ENCODE measurements around the gene SPATA25.

The SPATA25 gene

DNA sequence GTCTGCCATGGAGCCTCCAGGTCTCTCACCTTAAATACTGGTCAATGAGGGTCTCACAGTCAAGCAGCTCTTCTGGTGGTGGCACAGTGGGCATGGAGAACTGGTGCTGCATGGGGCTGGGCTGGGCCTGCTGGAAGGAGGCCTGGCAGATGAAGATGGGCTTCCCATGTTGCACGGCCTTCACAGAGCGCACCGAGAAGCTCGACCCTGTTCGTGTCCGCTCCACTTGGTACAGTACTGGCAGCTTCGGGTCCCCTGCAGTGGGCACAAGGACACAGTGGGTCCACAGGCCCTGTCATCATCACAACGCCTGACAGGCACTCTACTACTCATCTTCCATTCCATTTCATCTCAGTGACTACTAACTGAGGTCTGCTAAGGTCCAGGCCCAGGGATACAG, 39.0 kb downstream of the SPATA25 start:
- H3K4me3 ChIP-seq (ENCODE audit: low read depth, low read length), result no peak overlapping the region
- TF ChIP-seq, protein P1, sequence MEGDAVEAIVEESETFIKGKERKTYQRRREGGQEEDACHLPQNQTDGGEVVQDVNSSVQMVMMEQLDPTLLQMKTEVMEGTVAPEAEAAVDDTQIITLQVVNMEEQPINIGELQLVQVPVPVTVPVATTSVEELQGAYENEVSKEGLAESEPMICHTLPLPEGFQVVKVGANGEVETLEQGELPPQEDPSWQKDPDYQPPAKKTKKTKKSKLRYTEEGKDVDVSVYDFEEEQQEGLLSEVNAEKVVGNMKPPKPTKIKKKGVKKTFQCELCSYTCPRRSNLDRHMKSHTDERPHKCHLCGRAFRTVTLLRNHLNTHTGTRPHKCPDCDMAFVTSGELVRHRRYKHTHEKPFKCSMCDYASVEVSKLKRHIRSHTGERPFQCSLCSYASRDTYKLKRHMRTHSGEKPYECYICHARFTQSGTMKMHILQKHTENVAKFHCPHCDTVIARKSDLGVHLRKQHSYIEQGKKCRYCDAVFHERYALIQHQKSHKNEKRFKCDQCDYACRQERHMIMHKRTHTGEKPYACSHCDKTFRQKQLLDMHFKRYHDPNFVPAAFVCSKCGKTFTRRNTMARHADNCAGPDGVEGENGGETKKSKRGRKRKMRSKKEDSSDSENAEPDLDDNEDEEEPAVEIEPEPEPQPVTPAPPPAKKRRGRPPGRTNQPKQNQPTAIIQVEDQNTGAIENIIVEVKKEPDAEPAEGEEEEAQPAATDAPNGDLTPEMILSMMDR (IDR thresholded peaks at IDR 0.05; ENCODE audit: low read depth, low read length), result no peak

DNA sequence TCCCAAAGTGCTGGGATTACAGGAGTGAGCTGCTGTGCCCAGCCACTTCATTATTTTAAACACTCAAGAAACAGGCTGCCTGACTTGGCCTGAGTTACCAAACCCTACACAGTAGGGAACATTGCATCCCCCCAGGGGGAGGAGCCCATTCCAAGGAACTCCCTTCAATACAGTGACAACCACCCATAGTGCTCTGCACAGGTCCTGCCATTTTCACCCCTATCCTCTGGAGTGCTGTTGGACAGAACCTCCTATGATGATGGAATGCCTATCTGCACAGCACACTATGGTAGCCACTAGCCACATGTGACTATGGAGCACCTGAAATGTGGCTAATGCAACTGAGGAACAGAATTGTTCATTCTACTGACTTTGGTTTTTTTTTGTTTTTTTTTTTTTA, 42.0 kb downstream of the SPATA25 start:
- no peak overlapping the region for H3K4me3 ChIP-seq (ENCODE audit: low read depth, low read length)
- TF ChIP-seq, protein P1 (IDR thresholded peaks at IDR 0.05; ENCODE audit: low read depth, low read length), result no peak

DNA sequence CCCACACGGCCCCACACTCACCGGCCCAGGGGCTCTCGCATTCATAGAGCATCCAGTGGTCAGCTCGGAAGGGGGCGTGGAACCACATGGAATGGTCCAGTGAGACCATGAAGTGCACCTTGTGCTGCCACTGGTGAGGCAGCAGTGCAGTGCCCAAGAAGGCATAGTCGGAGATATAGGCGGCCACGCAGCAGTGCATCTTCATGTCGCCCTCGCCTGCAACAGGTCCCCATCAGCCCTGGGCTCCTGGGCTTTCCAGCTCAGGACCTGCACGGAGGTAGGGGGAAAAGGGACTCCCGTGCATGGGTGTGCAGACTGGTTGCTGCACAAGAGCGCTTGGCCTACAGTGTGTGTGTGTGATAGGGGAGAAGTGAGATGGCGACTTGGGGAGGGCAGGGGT, 43.9 kb downstream of the SPATA25 start:
- TF ChIP-seq, protein P1 (IDR thresholded peaks at IDR 0.05; ENCODE audit: low read depth, low read length), result no peak
- H3K4me3 ChIP-seq (ENCODE audit: low read depth, low read length), result no peak overlapping the region

DNA sequence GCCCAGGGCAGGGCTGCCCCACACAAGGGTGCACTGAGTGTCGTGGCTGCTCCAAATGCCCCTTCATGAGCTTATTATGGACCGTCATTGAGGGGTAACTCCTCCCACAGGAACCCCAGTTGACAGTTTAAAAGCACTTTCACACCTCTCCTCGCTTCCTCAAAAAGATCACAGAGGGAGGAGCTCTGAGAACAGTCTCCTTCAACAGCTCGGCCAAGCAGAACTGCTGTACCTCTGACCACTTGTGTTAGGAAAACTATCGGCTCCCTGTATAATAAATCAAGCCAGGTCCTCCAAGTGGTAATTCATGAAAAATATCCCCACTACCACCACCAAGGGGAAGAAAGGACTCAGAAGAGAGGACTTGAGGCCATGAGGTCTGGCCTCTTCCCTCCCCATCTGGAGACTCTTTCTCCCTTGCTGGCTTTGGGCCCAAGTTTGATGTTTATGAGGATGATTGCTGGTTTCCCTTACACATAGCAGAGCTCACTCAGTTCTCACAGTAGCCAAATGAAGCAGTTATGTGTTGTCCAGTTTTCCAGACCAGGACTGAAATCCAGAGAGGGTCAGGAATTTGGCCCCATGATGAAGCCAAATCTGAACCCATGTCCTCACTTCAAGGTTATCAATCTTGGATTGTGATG, 45.1 kb downstream of the SPATA25 start:
- TF ChIP-seq, protein P1 (IDR thresholded peaks at IDR 0.05; ENCODE audit: low read depth, low read length), result no peak
- H3K4me3 ChIP-seq (ENCODE audit: low read depth, low read length), result no peak overlapping the region

DNA sequence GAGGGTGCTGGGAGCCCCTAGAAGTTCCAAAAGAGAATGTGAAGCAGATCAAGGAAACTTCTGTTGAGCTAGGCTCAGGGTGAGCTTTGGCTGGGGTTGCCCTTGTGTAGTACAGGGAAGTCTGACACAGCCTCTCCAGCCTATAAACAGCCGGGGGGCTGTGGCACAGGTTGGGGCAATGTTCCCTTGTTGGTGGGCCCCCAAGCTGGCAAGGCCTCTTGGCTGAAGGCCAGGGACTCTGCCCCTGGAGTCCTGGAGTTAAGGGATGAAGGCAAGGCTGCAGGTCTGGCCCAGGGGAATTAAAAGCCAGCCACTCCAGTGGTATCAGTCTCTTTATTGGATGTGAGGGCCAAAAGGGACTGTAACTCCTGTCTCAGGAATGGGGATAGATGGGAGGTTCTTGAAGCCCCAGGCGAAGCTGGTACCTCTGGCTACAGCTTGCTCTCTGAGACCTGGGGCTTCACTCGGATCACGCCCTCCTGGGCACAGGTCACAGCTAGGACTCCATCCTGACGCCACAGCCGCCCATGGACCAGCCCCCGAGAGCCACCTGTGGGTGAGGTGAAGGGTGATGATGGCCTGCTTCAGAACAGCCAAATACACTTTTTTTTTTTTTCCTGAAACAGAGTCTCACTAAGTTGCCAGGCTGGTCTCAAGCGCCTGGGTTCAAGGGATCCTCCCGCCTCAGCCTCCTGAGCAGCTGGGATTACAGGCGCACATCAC, 45.9 kb downstream of the SPATA25 start:
- TF ChIP-seq, protein P1 (IDR thresholded peaks at IDR 0.05; ENCODE audit: low read depth, low read length), result no peak
- no peak overlapping the region for H3K4me3 ChIP-seq (ENCODE audit: low read depth, low read length)

DNA sequence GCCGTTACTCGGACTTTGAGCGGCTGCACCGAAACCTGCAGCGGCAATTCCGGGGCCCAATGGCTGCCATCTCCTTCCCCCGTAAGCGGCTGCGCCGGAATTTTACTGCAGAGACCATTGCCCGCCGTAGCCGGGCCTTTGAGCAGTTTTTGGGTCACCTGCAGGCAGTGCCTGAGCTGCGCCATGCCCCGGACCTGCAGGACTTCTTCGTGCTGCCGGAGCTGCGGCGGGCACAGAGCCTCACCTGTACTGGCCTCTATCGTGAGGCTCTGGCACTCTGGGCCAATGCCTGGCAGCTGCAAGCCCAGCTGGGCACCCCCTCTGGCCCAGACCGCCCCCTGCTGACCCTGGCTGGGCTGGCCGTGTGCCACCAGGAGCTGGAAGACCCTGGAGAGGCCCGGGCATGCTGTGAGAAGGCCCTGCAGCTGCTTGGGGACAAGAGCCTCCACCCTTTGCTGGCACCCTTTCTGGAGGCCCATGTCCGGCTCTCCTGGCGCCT, 46.7 kb downstream of the SPATA25 start:
- TF ChIP-seq, protein P1 (IDR thresholded peaks at IDR 0.05; ENCODE audit: low read depth, low read length), result no peak

DNA sequence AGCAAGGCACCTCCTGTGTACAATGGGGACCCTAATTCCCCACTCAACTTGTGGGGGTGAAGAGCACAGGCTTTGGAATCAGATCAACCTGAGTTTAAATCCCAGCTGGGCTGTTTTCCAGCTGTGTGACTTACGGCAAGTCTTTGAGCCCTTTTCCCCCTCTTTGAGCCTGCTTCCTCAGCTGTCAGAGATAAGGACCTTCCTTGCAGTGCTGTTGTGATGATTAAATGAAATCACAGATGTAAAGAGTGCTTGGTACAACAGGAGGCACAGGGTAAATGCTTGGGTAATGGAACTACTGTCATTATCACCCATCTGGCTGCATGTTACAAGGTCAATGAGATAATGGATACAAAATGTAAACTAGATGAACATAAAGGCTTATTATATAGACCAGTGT, 50.6 kb downstream of the SPATA25 start:
- H3K4me3 ChIP-seq (ENCODE audit: low read depth, low read length), result no peak overlapping the region
- TF ChIP-seq, protein P1 (IDR thresholded peaks at IDR 0.05; ENCODE audit: low read depth, low read length), result no peak

More for the DNA sequence above, 46.7 kb downstream of the SPATA25 start:
- no peak overlapping the region for H3K4me3 ChIP-seq (ENCODE audit: low read depth, low read length)
